ENCODE measurements around the gene PSAT1. TPM values are rescaled to one million over a fixed set of nuclear protein-coding genes. Genes with fewer than 3 reads are reported as not detected.

Gene PSAT1
- total RNA-seq, 1 donor from 2014 or later: 32.5 TPM

- no peak for DNase-seq (ENCODE audit: low spot score in 2 of 2, unreplicated experiment in 2 of 2)
- Mint-ChIP-seq H3K4me3 (no peak overlapping the region), H3K4me1 (peaks cover 36% of the 10 kb centered on the region), H3K27ac (no peak overlapping the region), H3K9me3 (no peaks in the 10 kb centered on the region), H3K36me3 (no peaks in the 10 kb centered on the region), H3K27me3 (ENCODE audit: low read depth) (no peaks in the 10 kb centered on the region)
- TF ChIP-seq CTCF (IDR thresholded peaks at IDR 0.05; ENCODE audit: unreplicated experiment): no peak
Measured at GRCh38 chr9:78294290-78295176, 2.4 kb upstream of the PSAT1 start.

GRCh38 chr9:78295177-78295575 is 1.7 kb upstream of the PSAT1 start:
- Mint-ChIP-seq H3K36me3 (no peaks in the 10 kb centered on the region), H3K27ac (no peak overlapping the region), H3K4me3 (no peak overlapping the region), H3K4me1 (peaks cover 32% of the 10 kb centered on the region), H3K27me3 (ENCODE audit: low read depth) (no peaks in the 10 kb centered on the region), H3K9me3 (no peaks in the 10 kb centered on the region)
- no peak for TF ChIP-seq CTCF (IDR thresholded peaks at IDR 0.05; ENCODE audit: unreplicated experiment)
- DNase-seq (ENCODE audit: low spot score in 2 of 2, unreplicated experiment in 2 of 2): no peak

DNA sequence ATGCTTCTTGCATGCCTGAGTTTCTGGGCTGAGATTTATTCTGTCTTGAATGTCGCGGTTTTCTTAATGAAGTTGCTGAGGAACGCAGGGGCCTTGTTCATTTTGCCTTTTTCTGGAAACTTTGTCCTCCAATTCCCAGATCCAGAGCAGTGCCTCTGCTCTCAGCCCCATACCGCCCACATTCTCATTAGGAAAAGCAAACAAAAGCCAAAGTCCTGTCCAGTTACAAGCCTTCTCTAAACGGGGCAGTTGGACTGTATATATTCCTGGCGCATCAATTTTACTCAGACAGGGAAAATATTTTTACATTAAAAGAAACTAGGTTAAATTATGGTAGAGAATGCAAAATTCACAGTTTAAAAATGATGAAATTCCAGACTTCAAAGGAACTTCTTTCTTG is 1.2 kb upstream of the PSAT1 start:
- no peaks in the 10 kb centered on the region for H3K9me3 Mint-ChIP-seq
- H3K27ac Mint-ChIP-seq: peak overlapping the region; percentile 91
- no peak for DNase-seq (ENCODE audit: low spot score in 2 of 2, unreplicated experiment in 2 of 2)
- H3K4me1 Mint-ChIP-seq: peaks cover 31% of the 10 kb centered on the region
- no peak for TF ChIP-seq CTCF (IDR thresholded peaks at IDR 0.05; ENCODE audit: unreplicated experiment)
- H3K4me3 Mint-ChIP-seq: peak overlapping the region; percentile 84
- H3K27me3 Mint-ChIP-seq (ENCODE audit: low read depth): no peaks in the 10 kb centered on the region
- H3K36me3 Mint-ChIP-seq: no peaks in the 10 kb centered on the region

DNA sequence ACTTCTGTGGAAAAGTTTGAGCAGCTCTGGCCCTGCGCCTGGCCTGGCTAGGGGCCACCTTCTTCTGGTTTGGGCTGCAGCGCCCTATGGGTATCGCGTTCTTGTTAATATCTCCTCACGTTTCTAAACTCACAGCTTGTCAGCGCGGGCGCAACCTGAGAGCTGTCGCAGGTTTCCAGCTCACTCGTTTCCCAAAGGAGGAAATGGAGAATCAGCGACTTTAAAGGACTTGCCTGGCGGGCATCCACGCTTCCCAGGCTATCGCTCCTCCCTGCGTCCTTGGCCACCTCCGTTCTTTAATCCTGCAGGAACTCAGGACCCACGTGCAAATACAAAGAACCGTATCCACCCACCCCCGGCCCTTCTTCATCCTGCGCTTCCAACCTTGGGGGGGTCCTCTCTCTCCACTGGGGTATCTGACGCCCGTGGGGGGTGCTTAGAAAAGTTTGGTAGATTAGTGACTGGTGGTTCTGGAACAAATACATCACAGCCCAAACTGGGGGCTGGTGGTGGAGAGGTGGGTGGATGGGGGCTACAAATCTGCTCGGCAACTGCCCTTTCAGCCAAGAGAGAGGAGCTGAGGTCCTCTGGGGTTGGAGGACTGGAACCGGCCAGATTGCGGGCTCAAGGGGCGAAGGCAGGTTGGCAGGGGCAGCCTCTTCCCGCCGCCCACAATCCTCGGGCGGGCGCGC is 578 bp upstream of the PSAT1 start:
- Mint-ChIP-seq H3K27ac (peak overlapping the region; percentile 91), H3K4me3 (peak overlapping the region; percentile 84), H3K4me1 (peaks cover 30% of the 10 kb centered on the region), H3K36me3 (peaks cover 1% of the 10 kb centered on the region), H3K9me3 (no peaks in the 10 kb centered on the region), H3K27me3 (ENCODE audit: low read depth) (no peaks in the 10 kb centered on the region)
- TF ChIP-seq CTCF (IDR thresholded peaks at IDR 0.05; ENCODE audit: unreplicated experiment): no peak
- peak in 1 of 2 experiments; percentile 53 for DNase-seq (ENCODE audit: low spot score in 2 of 2, unreplicated experiment in 2 of 2)

GRCh38 chr9:78297672-78297961 is 692 bp downstream of the PSAT1 start:
- no peaks in the 10 kb centered on the region for H3K27me3 Mint-ChIP-seq (ENCODE audit: low read depth)
- peak overlapping the region; percentile 61 for H3K27ac Mint-ChIP-seq

More at GRCh38 chr9:78297672-78297961, 692 bp downstream of the PSAT1 start:
- peak overlapping the region; percentile 84 for H3K4me3 Mint-ChIP-seq
- TF ChIP-seq CTCF (IDR thresholded peaks at IDR 0.05; ENCODE audit: unreplicated experiment): no peak
- DNase-seq (ENCODE audit: low spot score in 2 of 2, unreplicated experiment in 2 of 2): no peak
- H3K4me1 Mint-ChIP-seq: peaks cover 24% of the 10 kb centered on the region
- no peaks in the 10 kb centered on the region for H3K9me3 Mint-ChIP-seq
- H3K36me3 Mint-ChIP-seq: peaks cover 8% of the 10 kb centered on the region
